Heart left ventricle (tissue), 16 donors: ENCODE measurements around the gene NFX1. TPM values are rescaled to one million over a fixed set of nuclear protein-coding genes. Genes with fewer than 3 reads are reported as not detected.

Experiments
- ATAC-seq, 4 donors: fragments of 200-7000 bp; cut with Tn5 transposase; one replicate each; pipeline ENCODE4 v1.9.1; 2020 to 2022; ENCODE audit warnings: moderate library complexity in 4 of 4, mild to moderate bottlenecking in 3 of 4, moderate number of reproducible peaks in 1 of 4
- DNase-seq, 5 donors: peaks; one replicate each; pipeline ENCODE4 v3.0.0-alpha.2; 2020
- H3K27ac ChIP-seq, 12 donors: fragments of 200-600 bp; sonication (generic) in 4 of 12; one replicate each; pipeline versions ENCODE4 v1.5.0 to v1.8.0; 2016 to 2022; ENCODE audit warnings: mild to moderate bottlenecking in 2 of 12
- H3K27me3 ChIP-seq, 9 donors: fragments of 200-600 bp; sonication (generic) in 2 of 9; one replicate each; pipeline versions ENCODE4 v1.5.1 to v1.8.0; 2016 to 2022; ENCODE audit warnings: mild to moderate bottlenecking in 3 of 9
- H3K36me3 ChIP-seq, 9 donors: fragments of 200-600 bp; sonication (generic) in 2 of 9; one replicate each; pipeline versions ENCODE4 v1.5.0 to v1.8.0; 2018 to 2022; ENCODE audit warnings: mild to moderate bottlenecking in 2 of 9
- H3K4me1 ChIP-seq, 12 donors: fragments of 200-600 bp; sonication (generic) in 4 of 12; one replicate each; pipeline versions ENCODE4 v1.5.0 to v1.8.0; 2016 to 2022; ENCODE audit warnings: mild to moderate bottlenecking in 3 of 12
- H3K4me3 ChIP-seq, 12 donors: fragments of 200-600 bp; sonication (generic) in 4 of 12; one replicate each; pipeline versions ENCODE4 v1.5.0 to v1.8.0; 2017 to 2022; ENCODE audit warnings: mild to moderate bottlenecking in 9 of 12, moderate library complexity in 4 of 12
- H3K9me3 ChIP-seq, 12 donors: fragments of 200-600 bp; sonication (generic) in 4 of 12; one replicate each; pipeline versions ENCODE4 v1.5.0 to v1.8.0; 2016 to 2022; ENCODE audit warnings: mild to moderate bottlenecking in 1 of 12
- CTCF ChIP-seq, 12 donors: fragments of 200-600 bp; sonication (generic) in 4 of 12; IDR thresholded peaks; one replicate each; pipeline versions ENCODE4 v1.5.0 to v1.8.0; 2018 to 2022; ENCODE audit warnings: antibody characterized with exemption in 12 of 12, mild to moderate bottlenecking in 5 of 12
- POLR2A ChIP-seq, 2 donors: fragments of 450-650 bp; IDR thresholded peaks; one replicate each; pipeline ENCODE4 v1.6.1; 2017; ENCODE audit warnings: antibody characterized with exemption in 2 of 2, mild to moderate bottlenecking in 2 of 2, moderate library complexity in 2 of 2
- WGBS, 4 donors: extraction: QIAGEN DNeasy Blood & Tissue Kit in 2 of 4; methylation state at CpG; one replicate each; pipeline versions ENCODE4 v1.1.5 to v1.1.7; 2013 to 2018; 5-methylcytosine and 5-hydroxymethylcytosine counted together
- intact Hi-C, 10 donors: fragments of 100-400 bp; cut with DNase I; formaldehyde crosslinking; loops; one replicate each; pipeline versions ENCODE4 v1.11.1 to v1.14.2; 2022
- polyA plus RNA-seq, 2 donors: library from polyadenylated mRNA; stranded (reverse); fragments of 200-250 nt; gene quantifications; one replicate each; pipeline ENCODE4 v1.2.3, GENCODE V29; 2013
- total RNA-seq, 9 donors: library from RNA; depleted of rRNA in 2 of 9; stranded (reverse); fragments of >200 nt in 2 of 9; fragmentation: NEBNext Ultra II Directional in 3 of 9; extraction: Animal tissue kit (Norgen Biotek cat#: 25700) in 3 of 9; gene quantifications; one replicate each; pipeline versions ENCODE4 v1.1.0 to v1.2.4, GENCODE V29; 2016 to 2023
- donor health status: ischemic (EF 13 %, LVEDD 7.1; RV severe dilation, severe dysfunction).
- donor health status: healthy with polysubstance abuse.
- donor health status: DM: no; HTN: yes; CAD: no.
- donor health status: DM: no; HTN: no; CAD: no.
- donor health status: ischemic (EF 25% LVEDD 6.9; RV normal size, moderate dysfunction).
- donor health status: ischemic (EF 25% LVEDD 5.7; RV mildly dilated, moderate dysfunction).
- donor health status: healthy.
- donor health status: DM: yes; HTN: yes; CAD: no.
- donor health status: ischemic (EF 35%, LVEDD 5.7; RV mildly dilated, moderate dysfunction).
- donor health status: nonischemic (EF 11% LVEDD 7.7; RV severe dilation, severe dysfunction).
- donor health status: DM: yes; HTN: yes; CAD: no.
- donor health status: PGD.
- donor health status: ischemic (EF 29% LVEDD 5.4; RV normal size, mild dysfunction).
- donor health status: nonischemic (EF 23%, LVEDD 6.1; RV moderate dilation, normal function).

The NFX1 gene
- total and polyA plus RNA-seq, 11 donors, result 13.7 to 42.0 (median 32.7) TPM

GRCh38 chr9:33277484-33277883 is 12.8 kb upstream of the NFX1 start:
- intact Hi-C loops, result no loop called here
- Histone ChIP-seq H3K27me3 (no peaks in the 10 kb centered on the region), H3K4me1 (no peaks in the 10 kb centered on the region), H3K36me3 (peaks cover 3 to 100% (median 97%) of the 10 kb centered on the region in 9 donors), H3K4me3 (no peak overlapping the region), H3K9me3 (no peaks in the 10 kb centered on the region), H3K27ac (no peak overlapping the region)
- WGBS, 4 donors, result 97 to 98% (median 97%) methylated on average over 4 of the region's 4 CpGs
- ATAC-seq, result no peak
- no peak for TF ChIP-seq POLR2A (IDR thresholded peaks at IDR 0.05)
- TF ChIP-seq CTCF (IDR thresholded peaks at IDR 0.05), result no peak
- DNase-seq, result no peak

DNA sequence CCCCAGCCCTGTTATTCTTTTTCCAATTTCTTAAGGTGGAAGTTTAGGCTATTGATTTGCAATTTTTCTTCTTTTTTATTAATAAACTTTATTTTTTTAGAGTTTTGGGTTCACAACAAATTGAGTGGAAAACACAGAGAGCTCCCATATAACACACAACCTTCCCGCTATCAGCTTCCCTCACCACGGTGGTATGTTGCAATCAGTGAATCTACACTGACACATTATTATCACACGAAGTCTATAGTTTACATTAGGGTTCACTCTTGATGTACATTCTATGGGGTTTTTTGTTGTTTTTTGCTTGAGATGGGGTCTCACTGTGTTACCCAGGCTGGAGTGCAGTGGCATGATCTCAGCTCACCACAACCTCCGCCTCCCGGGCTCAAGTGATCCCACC is 4.8 kb upstream of the NFX1 start:
- ATAC-seq (no peak), DNase-seq (no peak)
- 88 to 89% (median 89%) methylated on average over 5 of the region's 5 CpGs for WGBS, 4 donors
- no peaks in the 10 kb centered on the region for H3K9me3 ChIP-seq
- no peak overlapping the region for H3K4me3 ChIP-seq
- intact Hi-C loops, result loop anchor here in 4 of 10 donors (5.0 to 10.0 kb wide), 3 partner anchors 169 to 182 kb away; no protein-coding TSS in a partner anchor
- TF ChIP-seq POLR2A (IDR thresholded peaks at IDR 0.05), result no peak
- no peak for TF ChIP-seq CTCF (IDR thresholded peaks at IDR 0.05)
- peaks cover 0 to 56% (median 45%) of the 10 kb centered on the region in 9 donors for H3K36me3 ChIP-seq
- peaks cover 0 to 23% (median 11%) of the 10 kb centered on the region in 12 donors for H3K4me1 ChIP-seq
- no peak overlapping the region for H3K27ac ChIP-seq
- no peaks in the 10 kb centered on the region for H3K27me3 ChIP-seq

- no peaks in the 10 kb centered on the region for H3K27me3 ChIP-seq
- H3K4me1 ChIP-seq, result peaks cover under 1 to 36% (median 23%) of the 10 kb centered on the region in 12 donors
- ATAC-seq, result no peak
- intact Hi-C loops, result loop anchor here in 5 of 10 donors (1.0 to 10.0 kb wide), 4 partner anchors 22 to 180 kb away; partner anchors contain the start of gene CHMP5 (in 2 of the 5)
- peaks cover 0 to 45% (median 35%) of the 10 kb centered on the region in 9 donors for H3K36me3 ChIP-seq
- no peaks in the 10 kb centered on the region for H3K9me3 ChIP-seq
- H3K4me3 ChIP-seq, result no peak overlapping the region
- peak overlapping the region in 7 of 12 donors; percentile 3 to 98 (median 21) for H3K27ac ChIP-seq
- DNase-seq, result peak in 3 of 5 donors; percentile 34 to 44 (median 36)
- 44 to 53% (median 49%) methylated on average over 3 to 4 of the region's 4 CpGs for WGBS, 4 donors
- TF ChIP-seq POLR2A (IDR thresholded peaks at IDR 0.05) (no peak), CTCF (IDR thresholded peaks at IDR 0.05) (peak; percentile 43 to 75 (median 64))
Measured at GRCh38 chr9:33287087-33287490, 3.2 kb upstream of the NFX1 start.

DNA sequence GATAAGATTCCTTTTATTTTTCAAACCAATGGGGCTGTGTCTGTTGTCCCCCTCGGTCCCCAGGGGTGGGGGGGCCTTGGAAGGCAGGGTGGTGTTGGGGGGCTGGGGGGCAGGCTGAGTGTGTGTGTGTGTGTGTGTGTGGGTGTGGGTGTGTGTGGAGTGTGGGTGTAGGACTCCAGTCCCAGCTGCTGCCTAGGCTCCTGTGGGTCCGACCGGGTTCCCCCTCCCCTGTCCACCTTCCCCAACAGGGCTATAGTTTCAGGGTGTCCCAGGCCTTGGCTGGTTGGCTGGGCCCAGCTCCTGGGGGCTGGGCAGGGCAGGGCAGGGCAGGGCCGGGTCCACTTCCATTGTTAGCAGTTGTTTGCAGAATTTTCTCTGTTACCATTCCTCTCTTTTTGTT is 2.1 kb upstream of the NFX1 start:
- intact Hi-C loops, result loop anchor here in 4 of 10 donors (5.0 to 10.0 kb wide), 3 partner anchors 167 to 179 kb away; no protein-coding TSS in a partner anchor
- DNase-seq, result peak in 1 of 5 donors; percentile 10
- no peak for ATAC-seq
- no peaks in the 10 kb centered on the region for H3K9me3 ChIP-seq
- H3K36me3 ChIP-seq, result peaks cover 0 to 44% (median 34%) of the 10 kb centered on the region in 9 donors
- H3K27ac ChIP-seq, result peak overlapping the region in 2 of 12 donors; percentile 98 to 100
- 78 to 88% (median 87%) methylated on average over 4 of the region's 4 CpGs for WGBS, 4 donors
- no peaks in the 10 kb centered on the region for H3K27me3 ChIP-seq
- H3K4me1 ChIP-seq, result peaks cover 9 to 48% (median 30%) of the 10 kb centered on the region in 12 donors
- no peak overlapping the region for H3K4me3 ChIP-seq
- TF ChIP-seq POLR2A (IDR thresholded peaks at IDR 0.05) (no peak), CTCF (IDR thresholded peaks at IDR 0.05) (no peak)
